Stimulated activated CD8-positive, alpha-beta memory T cell treated with anti-CD3 and anti-CD28 coated beads, Interleukin-4, amount 100 ng/mL, for 1 hour (primary cell): ENCODE data around the gene LNX2.

Source experiments
- DNase-seq, 2 donors: peaks; one replicate each; pipeline ENCODE4 v3.0.0-alpha.2; 2020; ENCODE audit warnings: low read depth in 2 of 2, low spot score in 1 of 2

The LNX2 gene

DNA sequence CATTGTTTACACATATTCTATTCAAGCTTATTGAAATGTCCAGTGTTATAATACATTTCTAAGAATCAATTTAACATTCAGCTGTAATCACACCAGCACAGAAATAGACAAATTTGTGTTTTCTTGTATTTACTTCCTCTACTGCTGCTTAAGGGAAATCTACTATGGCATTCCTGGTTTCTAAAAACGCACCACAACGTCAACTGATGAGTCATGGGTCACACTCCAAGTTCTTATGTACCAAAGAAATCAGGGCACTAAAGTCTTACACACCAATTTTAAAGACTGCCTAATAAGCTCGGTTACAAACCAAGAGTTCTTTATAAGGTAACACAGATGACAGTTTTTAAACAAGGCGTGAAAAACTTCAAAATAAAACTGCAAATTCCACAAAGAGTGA, 13.2 kb downstream of the LNX2 start:
- no peak for DNase-seq

DNA sequence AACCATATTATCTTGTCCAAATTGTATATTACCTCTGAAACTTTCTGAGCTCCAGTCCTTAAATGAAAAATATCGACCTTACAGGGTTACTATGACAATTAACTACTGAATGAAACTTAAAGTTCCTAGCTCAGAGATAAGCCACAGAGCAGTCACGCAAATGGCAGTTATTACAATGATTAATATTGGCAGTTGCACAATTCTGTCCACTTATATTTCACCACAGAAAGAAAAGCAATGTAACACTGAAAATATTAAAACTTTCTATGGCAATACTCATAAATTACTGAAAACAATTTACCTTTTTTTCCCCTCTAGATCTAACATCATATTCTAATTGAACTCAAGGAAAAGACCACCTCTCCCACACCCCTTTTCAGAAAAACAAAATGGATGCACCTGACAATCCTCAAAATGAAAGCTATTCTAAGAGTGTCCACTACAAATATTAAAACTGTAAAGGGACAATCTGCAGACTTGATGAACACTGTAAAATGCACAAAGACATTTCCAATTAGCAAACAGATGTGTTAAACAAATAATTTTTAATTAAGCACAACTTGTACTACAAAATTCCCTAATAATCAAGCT, 14.6 kb downstream of the LNX2 start:
- no peak for DNase-seq

DNA sequence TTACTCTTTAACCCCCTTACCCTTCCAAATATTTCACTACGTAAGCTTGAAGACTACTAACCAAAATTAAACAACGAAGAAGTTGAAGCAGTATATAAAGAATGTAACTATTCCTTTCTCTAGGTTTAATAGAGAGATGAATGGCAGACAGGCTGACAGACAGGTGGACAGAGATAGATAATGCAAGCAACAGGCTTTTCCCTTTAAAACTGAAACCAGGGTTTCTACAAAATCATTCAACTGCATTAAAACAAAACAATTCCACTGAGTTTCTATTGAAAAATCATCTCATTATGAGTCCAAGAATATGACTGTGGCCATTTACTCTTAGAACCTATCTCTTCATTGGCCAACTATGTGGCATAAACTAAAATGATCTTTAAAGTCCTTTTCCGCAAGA, 15.2 kb downstream of the LNX2 start:
- DNase-seq, result no peak

DNA sequence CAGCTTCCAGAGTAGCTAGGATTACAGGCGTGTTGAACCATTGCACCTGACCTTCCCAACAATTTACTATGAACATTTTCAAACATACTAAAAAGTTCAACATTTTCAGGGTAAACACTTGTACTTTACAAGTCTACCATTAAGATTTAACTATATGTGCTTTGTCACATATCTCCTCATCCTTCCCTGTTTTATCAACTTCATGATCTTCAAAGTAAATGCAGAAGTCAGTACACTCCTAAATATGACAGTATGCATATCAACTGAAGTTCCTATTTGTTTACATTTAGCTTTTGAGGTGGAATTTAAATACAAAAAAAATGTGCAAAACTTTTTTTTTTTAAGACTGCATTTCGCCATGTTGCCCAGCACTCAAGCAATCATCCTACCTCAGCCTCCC, 18.5 kb downstream of the LNX2 start:
- no peak for DNase-seq

DNA sequence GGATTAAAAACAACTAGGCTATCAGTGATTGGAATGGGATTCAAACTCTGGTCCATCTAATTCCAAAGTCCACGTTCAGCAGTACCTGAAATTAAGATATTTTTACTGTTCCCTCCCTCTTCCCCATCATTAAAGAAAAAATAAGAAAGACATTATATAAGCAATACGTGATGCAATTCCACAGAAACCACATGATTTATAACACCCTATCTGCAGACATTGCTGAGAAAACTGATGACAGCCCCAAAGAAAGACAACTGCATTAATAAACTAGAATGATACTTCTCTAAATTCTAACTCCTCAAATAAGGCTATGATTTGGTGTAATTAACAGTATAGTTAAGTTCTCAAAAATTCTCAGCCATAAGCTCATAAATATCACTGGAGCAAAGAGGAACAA, 19.1 kb downstream of the LNX2 start:
- no peak for DNase-seq

DNA sequence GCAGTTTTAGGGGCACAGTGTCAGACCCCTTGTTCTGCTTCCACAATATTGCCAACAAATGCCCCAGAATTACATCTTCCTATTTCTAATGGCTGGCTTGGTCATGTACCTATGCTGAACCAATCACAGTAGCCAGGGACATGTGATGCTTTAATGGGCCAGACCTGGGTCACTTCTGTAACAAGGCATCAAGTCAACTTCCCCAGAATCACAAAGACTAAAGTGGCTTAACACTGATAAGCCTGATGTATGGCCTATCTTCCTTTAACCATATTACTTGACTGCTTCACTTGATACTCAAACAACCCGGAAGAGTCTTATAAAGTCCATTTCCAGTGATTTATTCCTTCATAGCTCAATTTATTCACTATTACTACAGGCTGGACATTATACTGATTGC, 19.6 kb downstream of the LNX2 start:
- DNase-seq, result no peak

DNA sequence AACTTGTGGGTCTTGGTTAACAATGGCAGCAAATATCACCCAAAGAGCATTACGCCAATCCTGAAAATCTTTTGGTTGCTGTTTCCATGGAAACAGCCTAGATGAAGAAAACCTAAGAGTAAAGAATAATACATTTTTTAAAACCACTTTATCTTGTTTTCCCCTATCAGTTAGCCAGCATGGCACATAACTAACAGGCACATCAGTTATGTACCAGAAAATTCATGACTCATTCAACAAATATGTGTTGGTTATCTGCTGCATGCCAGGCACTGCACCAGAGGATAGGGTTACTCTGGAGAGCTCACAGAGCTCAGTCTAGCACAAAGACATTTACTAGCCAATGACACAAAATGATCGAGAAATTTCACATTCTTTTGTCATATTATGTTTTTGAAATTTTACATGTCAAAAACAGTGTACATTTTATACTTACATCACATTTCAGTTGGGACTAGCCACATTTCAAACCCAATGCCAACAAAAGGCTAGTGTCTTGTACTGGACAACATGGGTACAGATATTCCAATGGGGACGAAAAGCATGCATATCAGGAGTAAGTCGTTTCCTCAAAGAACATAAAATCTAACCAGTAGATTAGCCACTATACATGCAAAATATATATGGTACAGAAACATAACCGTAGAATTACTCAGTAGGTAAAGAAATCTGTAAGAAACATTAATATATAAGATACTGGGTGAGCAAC, 20.3 kb downstream of the LNX2 start:
- DNase-seq, result no peak

DNA sequence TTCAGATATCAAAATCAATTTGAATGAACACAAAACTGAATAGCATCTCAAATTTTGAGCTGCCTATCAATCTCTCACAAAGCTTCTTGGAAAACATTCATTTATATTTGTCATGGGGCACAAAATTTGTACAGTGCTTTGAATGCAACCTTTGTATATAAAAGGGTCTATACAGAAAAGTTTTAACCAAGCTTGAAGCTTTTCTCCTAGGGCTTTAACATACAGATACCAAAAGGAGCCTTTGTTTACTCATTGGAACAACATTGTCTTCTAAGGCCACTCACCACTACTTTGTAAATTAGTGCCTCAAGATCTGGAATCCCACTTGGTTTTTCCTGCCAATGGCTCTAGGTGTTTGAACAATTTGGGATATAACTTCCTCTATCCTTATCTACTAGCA, 21.2 kb downstream of the LNX2 start:
- no peak for DNase-seq

DNA sequence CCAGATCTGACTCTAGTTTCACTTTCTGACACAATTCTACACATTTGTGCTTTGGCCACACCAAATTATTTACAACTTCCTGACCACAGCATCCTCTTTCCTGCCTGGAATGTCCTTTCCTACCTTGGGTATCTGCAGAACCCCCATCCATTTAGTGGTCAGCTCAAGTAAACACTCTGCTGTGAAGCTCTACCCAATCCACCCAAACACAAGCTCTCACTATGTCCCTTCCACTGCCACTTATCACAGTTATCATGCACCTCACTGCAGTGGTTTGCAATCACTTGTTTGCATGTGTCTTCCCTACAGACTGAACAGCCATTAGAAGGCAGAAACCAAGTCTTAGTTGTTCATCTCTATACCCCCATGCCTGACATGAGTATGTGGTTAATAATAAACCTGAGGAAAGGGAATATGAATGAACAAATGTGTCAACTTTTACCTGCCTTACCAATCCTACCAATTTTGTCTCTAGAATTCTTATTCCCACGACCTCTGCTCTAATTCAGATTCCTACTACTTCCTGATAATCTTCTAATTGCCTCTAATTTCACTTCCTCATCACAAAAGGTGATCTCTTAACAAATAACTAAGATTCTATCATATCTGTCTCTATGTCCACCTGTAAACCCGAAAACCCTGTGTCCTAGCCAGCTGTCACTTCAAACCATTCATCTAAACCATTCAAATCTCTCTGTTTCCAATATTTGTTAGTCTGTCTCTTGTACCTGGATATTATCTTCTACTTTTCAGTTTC, 25.1 kb downstream of the LNX2 start:
- DNase-seq, result no peak

DNA sequence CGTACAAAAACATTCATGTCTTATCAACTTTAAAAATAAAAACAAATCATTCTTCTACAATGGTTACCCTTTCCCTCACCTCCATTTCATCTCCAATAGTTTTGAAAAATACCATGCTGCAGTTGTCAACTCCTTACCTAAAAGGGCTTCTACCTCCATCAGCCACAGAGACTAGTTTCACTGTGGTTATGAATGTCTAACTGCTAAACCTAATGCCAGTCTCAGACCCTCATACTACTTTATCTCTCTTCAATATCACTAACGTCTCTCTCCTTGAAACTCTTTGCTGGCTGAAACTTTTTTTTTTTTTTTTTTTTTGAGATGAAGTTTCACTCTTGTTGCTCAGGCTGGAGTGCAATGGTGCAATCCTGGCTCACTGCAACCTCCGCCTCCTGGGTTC, 27.1 kb downstream of the LNX2 start:
- DNase-seq, result no peak

DNA sequence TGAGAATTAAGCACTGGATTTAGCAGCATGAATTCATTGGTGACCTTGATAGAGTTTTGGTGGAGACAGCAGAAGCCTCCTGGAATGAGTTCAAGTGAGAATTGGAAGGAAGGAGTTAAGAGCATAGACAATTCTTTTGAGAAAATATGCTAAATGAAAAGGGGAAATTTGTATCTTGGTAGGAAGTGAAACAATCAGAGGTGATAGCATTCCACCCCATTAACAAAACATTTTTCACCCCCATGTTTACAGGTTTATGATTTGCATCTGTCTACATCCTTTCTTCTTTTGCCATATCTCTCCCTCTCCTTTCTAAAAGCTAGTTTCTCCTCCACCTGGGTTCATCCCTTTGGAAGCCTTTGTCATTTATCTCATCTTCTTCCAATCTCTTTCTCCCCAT, 27.5 kb downstream of the LNX2 start:
- DNase-seq, result no peak

DNA sequence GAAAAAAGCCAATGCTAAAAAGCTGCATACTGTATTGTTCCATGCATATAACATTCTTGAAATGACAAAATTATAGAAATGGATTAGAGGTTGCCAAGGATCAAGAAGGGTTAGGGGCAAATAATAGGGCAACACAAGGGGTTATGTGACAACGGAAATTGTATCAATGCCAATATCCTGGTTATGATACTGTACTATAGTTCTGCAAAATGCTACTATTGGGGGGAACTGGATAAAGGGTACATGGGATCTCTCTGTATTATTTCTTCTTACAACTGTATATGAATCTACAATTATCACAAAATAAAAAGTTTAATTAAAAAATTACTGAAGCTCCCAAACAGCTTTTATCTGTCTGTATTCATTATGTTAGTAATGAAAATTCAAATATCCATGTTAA, 31.9 kb downstream of the LNX2 start:
- DNase-seq, result no peak

DNA sequence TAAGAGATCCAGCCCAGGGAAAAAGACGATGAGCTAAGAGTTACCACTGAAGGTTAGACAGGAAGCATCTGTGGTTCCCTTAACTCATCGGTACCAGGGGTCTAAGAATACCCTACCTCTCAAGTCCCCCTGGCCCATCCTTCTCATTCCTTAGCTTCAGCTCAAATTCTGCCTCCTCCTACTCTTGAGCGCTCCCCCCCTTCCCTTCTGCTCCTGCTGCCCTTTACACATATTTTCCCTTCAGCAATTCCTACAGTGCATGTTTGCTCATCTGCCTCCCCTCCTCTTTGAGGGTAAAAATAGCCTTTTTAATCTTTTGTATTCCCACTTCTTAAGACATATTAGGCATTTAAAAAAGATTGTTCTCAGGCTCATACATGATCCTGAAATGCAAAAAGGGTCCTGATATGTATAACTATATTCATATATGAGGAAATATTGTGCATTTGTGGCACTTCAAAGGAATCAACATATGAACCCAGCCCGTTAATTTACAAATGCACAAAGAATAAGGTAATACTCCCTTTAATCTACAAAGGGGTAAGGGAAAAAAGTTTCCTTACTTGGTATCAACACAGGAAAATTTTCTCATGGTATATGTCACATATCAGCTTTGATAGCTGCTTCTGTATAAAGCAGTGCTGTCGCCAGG, 33.1 kb downstream of the LNX2 start:
- DNase-seq, result no peak

DNA sequence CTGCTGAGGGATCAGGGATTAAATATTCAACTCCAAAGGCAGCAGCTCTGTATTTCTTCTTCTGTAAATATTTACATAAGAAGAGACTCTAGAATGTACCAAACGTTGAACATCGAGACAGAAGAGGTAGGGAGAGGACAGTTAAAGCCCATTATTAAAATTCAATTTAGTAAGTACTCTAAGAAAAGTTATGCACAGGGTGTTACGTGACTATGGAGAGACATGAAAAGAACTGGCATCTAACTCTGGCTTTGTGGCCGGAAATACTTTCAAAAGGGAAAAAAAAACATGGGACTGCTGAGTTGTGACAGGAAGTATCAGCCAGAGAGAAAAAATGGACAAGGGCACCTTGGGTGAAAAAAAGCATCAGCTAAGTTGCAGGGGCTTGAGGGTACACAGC, 36.7 kb downstream of the LNX2 start:
- no peak for DNase-seq

DNA sequence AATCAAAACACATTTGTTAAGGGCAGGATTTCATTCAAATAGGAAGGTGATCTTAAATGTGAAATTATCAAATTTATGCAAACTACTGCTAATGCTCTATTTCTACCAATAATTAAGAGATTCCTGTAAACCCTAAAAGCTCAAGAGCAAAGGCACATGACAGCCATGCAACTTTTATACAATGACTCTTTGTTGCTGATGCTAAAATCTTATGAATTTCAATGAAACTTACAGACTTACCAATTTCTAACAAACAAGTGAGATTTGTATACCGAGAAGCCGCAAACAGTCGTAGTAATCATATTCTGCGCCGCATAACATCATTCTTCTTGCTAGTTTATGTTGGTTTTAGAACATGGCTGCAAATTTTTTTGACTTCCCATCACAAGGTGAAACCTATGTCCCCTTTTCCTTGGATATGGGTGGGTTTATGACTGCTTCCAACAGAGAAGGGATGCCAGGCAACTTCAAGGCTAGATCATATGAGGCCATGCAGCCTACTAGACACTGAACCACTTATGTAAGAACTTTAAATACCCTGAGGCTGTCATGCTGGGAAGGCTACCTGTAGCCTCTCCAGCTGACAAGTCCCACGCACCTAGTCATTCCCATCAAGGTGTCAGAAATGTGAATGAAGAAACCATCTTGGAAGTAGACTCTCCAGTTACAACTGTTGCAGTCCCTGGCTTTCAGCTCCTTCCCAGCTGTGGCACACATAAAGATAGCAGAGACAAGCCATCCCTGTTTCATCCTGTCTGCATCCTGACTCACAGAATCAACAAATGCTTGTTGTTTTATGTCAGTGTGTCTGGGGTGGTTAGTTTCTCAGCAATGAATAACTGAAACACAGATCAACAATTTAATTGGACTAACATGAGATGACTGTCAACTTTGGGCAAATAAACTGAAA, 42.0 kb downstream of the LNX2 start:
- DNase-seq, result no peak

DNA sequence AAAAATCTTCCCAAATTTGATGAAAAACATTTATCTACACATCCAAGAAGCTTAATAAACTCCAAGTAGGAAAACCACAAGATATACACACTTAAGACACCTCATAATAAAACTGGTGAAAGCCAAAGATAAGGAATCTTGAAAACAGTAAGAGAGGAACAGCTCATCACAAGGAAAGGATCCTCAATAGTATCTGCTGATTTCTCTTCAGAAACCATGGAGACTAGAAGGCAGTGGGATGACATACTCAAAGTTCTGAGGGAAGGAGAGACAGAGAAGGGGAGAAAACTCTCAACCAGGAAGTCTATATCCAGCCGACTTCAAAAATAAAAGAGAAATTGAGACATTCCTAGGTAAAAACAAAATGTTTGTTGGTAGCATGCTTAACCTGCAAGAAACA, 45.7 kb downstream of the LNX2 start:
- DNase-seq, result no peak

DNA sequence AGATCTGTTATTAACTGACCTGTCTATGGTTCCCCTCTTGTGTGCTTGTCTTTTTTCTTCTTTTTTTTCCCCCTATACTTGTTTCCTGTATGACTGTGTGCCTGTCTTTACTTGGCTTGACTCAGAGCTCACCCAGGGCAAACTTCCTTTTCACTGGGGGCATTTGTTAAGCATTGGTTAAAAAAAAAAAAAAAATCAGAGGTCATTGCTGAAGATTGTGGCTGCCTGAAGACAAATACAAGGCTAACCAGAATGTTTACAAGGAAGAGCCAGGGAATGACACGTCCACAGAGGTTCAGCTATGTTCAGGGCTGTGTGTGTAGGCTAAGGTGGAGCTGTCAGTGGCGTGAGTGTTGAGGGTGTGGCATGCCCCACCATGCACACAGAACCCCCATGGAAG, 47.1 kb downstream of the LNX2 start:
- no peak for DNase-seq

DNA sequence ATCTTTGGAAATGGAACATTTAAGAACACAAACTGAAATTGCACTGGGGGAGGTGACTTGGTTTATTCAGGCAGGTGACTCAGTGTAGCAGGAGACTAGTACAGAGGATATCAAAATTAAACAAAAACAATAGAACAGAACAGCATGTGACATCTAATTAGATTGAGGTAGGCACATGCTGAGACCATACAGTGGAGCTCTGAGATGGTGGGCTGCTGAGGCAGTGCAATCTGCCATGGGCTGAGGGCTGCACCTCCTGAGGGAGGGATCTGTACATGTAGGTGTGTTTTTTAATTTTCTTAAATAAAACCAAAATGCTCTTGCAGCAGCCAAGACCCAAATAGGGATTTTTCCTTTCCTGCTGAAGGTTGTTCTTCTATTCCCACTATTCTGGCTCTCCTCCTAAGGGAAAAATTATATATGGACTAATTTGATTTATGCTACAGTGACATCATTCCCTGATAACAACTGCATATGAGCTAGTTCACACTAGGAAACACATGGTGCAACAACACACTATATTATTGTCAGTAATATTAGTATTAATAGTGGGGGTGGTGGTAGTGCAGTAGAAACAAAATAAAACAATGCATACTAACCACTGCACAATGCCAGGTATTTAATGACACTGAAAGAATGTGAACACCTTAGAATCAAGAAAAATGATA, 48.0 kb downstream of the LNX2 start:
- no peak for DNase-seq

DNA sequence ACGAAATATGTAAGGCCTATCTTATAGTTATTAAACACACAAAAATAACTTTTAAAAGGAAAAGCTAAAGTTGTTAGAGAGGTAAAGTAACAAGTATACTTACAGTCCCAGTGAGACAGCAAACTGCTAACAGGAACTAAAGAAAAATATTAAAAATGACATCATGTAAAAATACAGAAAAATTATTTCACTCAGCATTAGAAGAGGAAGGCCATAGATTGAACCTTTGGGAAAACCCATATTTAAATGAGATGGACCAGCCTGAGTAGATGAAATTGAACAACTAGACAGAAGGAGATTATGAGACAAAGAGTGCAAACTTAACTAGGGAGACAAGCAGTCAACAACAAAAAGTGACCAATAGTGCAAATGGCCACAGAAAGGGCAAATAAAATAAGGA, 49.4 kb downstream of the LNX2 start:
- DNase-seq, result no peak

DNA sequence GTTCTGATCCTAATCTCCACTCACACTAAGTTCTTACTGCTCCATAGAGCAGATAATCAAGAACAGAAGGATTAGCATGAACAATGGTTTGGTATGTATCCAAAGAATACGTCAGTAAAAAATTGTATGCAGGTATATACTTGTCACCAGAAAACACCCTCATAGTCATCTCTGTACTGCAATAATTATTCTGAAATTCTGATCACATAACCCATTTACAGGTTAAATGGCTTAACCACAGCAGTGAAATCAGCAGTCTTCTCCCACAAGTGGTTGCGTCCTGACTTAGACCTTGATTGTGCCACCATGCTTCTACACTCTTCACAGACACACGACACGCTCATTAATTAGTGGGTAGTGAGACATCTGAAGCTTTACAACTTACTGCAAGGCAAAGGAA, 50.9 kb downstream of the LNX2 start:
- no peak for DNase-seq

DNA sequence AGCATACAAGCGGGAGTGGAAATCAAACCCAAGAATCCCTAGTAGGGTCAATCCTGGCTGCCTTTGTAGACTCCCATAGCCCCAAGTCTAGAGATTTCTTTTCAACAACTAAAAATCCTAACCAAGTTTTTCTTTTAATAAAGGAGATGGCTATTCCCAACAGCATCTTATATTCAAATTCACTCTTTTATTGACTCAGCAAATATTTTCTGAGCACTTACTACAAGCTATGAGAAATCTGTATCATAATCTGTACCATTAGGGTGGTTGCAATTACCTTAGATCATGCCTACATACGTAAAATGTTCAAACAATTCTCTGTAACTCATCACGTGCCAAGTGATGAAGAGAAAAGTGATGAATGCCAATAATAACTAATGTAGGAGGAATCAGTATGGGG, 54.5 kb downstream of the LNX2 start:
- no peak for DNase-seq
